Neural cell (in vitro differentiated cells): ENCODE results near the gene INSM1.

Experiments used
- EP300 ChIP-seq: fragments of 450-650 bp; conservative IDR thresholded peaks from 2 replicates; pipeline ENCODE4 v1.6.1; 2014; ENCODE audit warnings: antibody characterized with exemption, mild to moderate bottlenecking, moderate library complexity; ENCODE audit not compliant: poor library complexity, severe bottlenecking
- EZH2 ChIP-seq: fragments of 200-600, 300-800 bp; shearing (Covaris generic), sonication (generic); IDR thresholded peaks from 2 replicates; pipeline ENCODE4 v1.6.1; 2014; ENCODE audit warnings: antibody characterized with exemption, low read length, borderline replicate concordance, mild to moderate bottlenecking; ENCODE audit not compliant: insufficient read depth, poor library complexity, severe bottlenecking
- MXI1 ChIP-seq: fragments of 450-650 bp; conservative IDR thresholded peaks from 2 replicates; pipeline ENCODE4 v1.6.1; 2014; ENCODE audit warnings: antibody characterized with exemption, mild to moderate bottlenecking; ENCODE audit not compliant: poor library complexity, severe bottlenecking
- POLR2AphosphoS5 ChIP-seq: IDR thresholded peaks from 2 replicates; pipeline ENCODE4 v1.6.1; 2012
- RAD21 ChIP-seq: fragments of 450-650 bp; conservative IDR thresholded peaks from 2 replicates; pipeline ENCODE4 v1.6.1; 2014; ENCODE audit warnings: antibody characterized with exemption, mild to moderate bottlenecking, moderate library complexity
- SMC3 ChIP-seq: fragments of 450-650 bp; conservative IDR thresholded peaks from 2 replicates; pipeline ENCODE4 v1.6.1; 2014; ENCODE audit warnings: antibody characterized with exemption, mild to moderate bottlenecking, moderate library complexity; ENCODE audit not compliant: poor library complexity
- TAF1 ChIP-seq: IDR thresholded peaks from 2 replicates; pipeline ENCODE4 v1.6.1; 2012; ENCODE audit warnings: low read depth
- TF ChIP-seq, protein P1 (sequence below): fragments of 450-650 bp; IDR thresholded peaks from 2 replicates; pipeline ENCODE4 v1.5.1; 2014; ENCODE audit warnings: antibody characterized with exemption, mild to moderate bottlenecking, moderate library complexity; ENCODE audit not compliant: poor library complexity, severe bottlenecking
- TF ChIP-seq, protein P2 (sequence below): IDR thresholded peaks from 2 replicates; pipeline ENCODE4 v1.6.1; 2012; ENCODE audit warnings: borderline replicate concordance

DNA sequence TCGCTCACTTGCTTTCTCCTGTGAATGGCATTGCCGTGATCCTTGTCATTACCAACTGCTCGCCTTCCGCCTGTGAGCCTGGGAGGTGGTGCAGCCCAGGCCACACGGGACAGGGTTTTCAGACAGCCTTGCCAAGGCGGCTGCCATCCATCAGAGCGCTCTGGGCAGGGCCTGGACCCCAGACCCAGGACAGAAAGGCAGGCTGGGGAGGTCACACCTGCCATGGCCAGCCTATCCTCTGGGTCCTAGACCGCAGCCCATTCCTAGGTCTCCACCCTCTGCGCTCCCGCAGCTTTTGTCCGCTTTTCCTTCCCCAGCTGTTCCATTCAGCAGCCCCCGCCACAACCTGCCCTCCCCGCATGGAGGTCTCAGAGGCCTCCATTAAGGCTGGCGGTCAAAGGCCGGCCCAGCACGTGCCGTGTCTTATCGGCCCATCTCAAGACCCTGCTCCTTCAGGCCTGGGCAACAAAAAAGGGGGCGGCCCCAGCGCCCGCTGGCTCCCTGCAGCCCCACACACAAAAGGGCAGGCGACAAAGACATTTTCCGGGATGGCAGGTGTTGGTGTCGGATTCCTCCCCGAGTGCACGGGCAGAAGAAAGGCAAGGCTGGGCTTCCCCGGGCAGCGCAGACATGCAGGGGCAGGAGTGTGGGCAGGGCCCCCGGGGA is 28.1 kb downstream of the INSM1 start:
- TF ChIP-seq EZH2, result no peak
- TF ChIP-seq, protein P1, sequence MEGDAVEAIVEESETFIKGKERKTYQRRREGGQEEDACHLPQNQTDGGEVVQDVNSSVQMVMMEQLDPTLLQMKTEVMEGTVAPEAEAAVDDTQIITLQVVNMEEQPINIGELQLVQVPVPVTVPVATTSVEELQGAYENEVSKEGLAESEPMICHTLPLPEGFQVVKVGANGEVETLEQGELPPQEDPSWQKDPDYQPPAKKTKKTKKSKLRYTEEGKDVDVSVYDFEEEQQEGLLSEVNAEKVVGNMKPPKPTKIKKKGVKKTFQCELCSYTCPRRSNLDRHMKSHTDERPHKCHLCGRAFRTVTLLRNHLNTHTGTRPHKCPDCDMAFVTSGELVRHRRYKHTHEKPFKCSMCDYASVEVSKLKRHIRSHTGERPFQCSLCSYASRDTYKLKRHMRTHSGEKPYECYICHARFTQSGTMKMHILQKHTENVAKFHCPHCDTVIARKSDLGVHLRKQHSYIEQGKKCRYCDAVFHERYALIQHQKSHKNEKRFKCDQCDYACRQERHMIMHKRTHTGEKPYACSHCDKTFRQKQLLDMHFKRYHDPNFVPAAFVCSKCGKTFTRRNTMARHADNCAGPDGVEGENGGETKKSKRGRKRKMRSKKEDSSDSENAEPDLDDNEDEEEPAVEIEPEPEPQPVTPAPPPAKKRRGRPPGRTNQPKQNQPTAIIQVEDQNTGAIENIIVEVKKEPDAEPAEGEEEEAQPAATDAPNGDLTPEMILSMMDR, result no peak
- no peak for TF ChIP-seq MXI1
- TF ChIP-seq EP300, result no peak
- no peak for TF ChIP-seq SMC3
- no peak for TF ChIP-seq RAD21
- no peak for TF ChIP-seq POLR2AphosphoS5
- TF ChIP-seq, protein P2, sequence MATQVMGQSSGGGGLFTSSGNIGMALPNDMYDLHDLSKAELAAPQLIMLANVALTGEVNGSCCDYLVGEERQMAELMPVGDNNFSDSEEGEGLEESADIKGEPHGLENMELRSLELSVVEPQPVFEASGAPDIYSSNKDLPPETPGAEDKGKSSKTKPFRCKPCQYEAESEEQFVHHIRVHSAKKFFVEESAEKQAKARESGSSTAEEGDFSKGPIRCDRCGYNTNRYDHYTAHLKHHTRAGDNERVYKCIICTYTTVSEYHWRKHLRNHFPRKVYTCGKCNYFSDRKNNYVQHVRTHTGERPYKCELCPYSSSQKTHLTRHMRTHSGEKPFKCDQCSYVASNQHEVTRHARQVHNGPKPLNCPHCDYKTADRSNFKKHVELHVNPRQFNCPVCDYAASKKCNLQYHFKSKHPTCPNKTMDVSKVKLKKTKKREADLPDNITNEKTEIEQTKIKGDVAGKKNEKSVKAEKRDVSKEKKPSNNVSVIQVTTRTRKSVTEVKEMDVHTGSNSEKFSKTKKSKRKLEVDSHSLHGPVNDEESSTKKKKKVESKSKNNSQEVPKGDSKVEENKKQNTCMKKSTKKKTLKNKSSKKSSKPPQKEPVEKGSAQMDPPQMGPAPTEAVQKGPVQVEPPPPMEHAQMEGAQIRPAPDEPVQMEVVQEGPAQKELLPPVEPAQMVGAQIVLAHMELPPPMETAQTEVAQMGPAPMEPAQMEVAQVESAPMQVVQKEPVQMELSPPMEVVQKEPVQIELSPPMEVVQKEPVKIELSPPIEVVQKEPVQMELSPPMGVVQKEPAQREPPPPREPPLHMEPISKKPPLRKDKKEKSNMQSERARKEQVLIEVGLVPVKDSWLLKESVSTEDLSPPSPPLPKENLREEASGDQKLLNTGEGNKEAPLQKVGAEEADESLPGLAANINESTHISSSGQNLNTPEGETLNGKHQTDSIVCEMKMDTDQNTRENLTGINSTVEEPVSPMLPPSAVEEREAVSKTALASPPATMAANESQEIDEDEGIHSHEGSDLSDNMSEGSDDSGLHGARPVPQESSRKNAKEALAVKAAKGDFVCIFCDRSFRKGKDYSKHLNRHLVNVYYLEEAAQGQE, result no peak
- TF ChIP-seq TAF1, result no peak
